GDM1 (cell line): ENCODE results near the gene NIBAN1.
A peak's percentile ranks its signal among the peaks of the same experiment; 100 is the strongest.
"Not testable (repeated sequence)": the region's sequence is repeated elsewhere in the genome, so short reads cannot be mapped to it uniquely, and the experiment has no call there.

ENCODE experiments used
- DNase-seq: peaks from one replicate; lab custom pipeline; 2025; lab: John Stamatoyannopoulos, UW

The NIBAN1 gene

GRCh38 chr1:184974056-184974836, at the start of gene NIBAN1:
Gene NIBAN1, minus strand, starts transcription at chr1:184974508. Its CDS starts 152 bp downstream, at chr1:184974356.
- peak; percentile 51 for DNase-seq

DNA sequence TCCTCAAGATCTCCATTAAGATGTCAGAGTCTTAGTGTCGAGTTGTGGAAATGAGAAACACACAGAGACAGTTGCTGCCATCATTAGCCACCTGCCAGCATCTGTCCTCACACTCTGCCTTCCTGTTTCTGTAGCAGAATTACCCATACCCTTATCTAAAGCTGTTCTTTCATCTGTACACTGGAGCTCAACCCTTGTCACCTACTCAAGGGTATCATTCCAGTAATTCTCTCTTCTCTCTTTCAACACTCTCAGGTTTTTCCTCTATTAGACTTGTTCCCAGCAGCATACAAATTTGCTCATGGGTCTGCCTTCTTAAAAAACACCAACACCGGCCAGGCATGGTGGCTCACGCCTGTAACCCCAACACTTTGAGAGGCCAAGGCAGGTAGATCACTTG, 43.7 kb upstream of the NIBAN1 start:
- no peak for DNase-seq

DNA sequence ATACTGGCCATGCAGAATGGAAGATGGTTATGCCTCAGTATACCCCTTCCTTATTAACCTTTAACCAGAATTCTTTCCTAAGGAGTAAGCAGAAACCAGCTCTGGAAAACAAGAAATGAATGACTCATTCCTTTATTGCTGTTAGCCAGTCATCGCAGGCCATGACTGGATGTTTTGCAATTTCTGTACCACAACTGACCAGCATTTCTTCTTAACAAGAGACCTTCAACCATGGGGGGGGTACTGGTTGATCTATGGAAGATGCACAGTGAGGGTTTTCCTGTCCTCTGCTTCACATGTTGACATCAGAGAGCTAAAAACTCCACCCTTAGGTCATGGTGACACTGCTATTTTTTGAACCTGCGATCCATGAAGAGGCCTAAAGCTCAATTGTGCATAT, 43.0 kb upstream of the NIBAN1 start:
- no peak for DNase-seq

DNA sequence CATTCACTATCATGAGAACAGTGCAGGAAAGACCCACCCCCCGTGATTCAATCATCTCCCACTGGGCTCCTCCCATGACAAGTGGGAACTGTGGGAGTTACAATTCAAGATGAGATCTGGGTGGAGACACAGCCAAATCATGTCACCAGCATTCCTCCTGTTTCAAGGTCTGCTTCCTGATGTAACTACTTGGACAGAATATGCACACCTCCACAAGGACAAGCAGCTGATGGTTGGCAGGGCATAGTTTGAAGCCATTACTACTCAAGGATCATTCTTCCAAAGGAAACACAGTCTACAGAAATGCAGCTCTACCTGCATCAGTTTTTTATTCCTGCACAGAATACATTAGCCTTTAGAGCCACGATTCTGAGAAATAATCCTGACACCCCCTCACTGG, 42.6 kb upstream of the NIBAN1 start:
- no peak for DNase-seq

DNA sequence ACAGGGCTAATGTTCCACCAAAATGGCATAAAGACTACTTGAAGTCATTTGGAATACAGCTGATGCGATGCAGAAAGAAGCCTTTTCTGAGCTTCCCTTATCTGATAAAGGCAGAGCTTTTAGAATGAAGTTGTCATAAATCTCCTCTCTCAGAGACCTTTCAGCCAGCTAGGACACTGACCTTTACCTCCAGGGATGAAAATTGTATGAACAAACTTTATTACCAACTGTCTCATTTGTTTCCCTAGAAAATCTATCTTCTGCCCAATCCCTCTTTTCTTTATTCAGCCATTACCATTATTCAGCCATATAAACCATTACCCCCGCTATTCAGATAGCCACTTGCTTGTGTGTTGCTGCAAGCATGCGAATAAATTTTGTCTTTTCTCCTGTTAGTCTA, 41.3 kb upstream of the NIBAN1 start:
- DNase-seq: no peak

- no peak for DNase-seq
These were observed 40.6 kb upstream of the NIBAN1 start for GRCh38 chr1:185014941-185015340.

DNA sequence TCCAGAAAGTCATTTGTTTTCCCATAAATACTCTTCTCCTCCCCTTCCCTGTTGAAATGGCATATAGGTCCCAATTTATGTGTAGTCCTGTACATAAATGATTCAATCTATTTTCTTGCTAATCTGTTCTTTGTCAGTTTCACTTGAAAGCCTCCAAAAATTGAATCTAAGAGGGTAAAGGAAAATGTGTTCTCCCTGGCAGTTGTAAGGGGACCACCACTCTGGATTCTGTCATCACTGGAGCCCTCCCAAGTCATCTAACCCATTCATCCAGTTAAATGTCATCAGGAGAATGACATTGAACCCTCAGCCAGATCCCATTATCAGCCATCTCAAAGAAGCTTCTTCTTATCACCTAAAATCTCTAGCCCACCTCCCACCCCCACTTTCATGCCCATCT, 36.1 kb upstream of the NIBAN1 start:
- DNase-seq: no peak

GRCh38 chr1:185008838-185009237, 34.5 kb upstream of the NIBAN1 start:
- no peak for DNase-seq

DNA sequence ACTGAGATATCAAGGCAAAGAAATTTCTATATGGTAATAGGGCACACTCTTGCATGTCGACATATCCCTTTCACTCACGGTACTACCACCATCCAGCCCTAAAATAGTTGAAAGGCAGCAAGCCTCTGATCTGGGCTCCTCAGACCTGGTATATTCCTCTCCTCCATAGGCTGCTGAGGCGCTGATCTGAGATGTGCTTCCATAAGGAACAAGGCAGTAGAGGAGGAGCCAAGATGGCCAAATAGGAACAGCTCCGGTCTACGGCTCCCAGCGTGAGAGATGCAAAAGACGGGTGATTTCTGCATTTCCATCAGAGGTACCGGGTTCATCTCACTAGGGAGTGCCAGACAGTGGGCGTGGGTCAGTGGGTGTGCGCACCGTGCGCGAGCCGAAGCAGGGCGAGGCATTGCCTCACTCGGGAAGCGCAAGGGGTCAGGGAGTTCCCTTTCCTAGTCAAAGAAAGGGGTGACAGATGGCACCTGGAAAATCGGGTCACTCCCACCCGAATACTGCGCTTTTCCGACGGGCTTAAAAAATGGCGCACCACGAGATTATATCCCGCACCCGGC, 27.1 kb upstream of the NIBAN1 start:
- not testable (repeated sequence) for DNase-seq

GRCh38 chr1:184999974-185000373, 25.7 kb upstream of the NIBAN1 start:
- DNase-seq: not testable (repeated sequence)

GRCh38 chr1:184994301-184994700, 20.0 kb upstream of the NIBAN1 start:
- no peak for DNase-seq

DNA sequence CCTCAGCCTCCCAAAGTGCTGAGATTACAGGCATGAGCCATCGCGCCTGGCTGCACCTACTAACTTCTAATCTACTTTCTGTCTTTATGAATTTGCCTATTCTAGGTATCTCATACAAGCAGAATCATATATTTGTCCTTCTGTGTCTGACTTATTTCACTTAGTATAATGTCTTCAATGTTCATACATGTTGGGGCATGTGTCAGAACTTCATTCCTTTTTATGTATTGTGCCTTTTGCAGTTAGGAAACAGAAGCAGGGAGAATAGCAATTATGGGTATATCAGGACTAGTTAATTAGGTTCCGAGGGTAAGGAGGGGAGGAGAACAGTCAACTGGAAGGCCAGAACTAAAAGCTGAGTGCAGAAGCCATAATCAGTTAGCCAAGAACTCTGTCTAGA, 18.0 kb upstream of the NIBAN1 start:
- no peak for DNase-seq

GRCh38 chr1:184990204-184990603, 15.9 kb upstream of the NIBAN1 start:
- no peak for DNase-seq

GRCh38 chr1:184988506-184988905, 14.2 kb upstream of the NIBAN1 start:
- no peak for DNase-seq

DNA sequence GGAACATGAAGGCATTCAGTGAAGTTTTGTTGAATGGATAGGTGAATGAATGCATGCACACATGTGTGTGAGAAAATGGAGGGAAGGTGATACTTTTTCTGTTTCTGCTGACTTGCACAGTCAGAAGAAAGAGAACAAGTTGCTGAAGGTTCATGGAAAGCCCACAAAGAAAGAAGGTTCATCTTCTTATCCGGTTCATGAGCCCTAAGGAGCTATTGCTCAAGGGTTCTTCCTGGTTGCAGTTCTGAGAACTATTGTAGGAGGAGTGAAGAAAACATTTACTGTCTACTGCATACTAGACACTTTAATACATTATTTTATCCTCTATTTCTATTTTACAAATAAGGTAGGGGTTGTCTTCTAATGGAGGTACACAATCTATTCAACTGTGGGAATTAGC, 13.4 kb upstream of the NIBAN1 start:
- no peak for DNase-seq

- DNase-seq: peak; percentile 30
These were observed 11.9 kb upstream of the NIBAN1 start for GRCh38 chr1:184986250-184986649.

GRCh38 chr1:184982002-184982954, 8.0 kb upstream of the NIBAN1 start:
- DNase-seq: peak; percentile 54

GRCh38 chr1:184980726-184981125, 6.4 kb upstream of the NIBAN1 start:
- no peak for DNase-seq

DNA sequence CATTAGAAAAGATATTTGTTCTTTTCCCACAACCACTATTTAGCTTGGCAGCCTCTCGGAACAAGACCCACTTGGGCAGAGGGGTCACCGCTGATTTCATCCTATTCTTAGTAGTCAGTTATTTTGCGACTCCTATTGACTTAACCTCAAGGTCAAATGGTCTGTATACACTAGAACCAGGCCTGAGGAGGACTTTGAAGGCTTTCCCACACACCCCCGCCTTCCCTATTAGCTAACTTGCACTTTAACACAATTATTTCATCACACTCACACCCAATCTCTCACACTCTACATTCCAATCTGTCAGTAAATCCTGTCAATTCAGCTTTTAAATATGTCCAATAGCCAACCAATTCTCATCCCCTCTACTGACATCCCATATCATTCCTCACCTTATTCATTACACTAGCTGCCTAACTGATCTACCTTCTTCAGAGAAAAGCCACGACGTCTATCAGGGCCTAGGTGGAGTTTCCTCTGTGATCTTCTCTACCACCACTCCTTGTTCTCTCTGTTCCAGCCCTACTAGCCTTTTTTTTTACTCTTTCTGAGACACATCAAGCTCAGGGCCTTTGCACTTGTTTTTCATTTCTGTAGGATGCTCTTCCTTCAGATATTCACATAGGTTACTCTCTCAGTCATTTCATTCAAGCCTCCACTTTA, 1.0 kb upstream of the NIBAN1 start:
- DNase-seq: no peak

DNA sequence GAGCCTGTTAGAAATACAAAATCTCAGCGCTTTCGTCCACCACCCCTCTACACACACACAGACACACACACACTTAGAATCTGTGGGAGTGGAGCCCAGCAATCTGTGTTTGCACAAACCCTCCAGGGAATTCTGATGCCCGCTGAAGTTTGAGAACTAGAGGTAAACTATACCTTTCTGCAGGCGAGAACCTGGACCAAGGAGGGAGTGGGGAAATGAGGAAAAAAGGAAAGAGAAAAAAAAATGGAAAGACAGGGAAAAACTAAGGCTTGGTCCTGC, 468 bp upstream of the NIBAN1 start:
- no peak for DNase-seq

DNA sequence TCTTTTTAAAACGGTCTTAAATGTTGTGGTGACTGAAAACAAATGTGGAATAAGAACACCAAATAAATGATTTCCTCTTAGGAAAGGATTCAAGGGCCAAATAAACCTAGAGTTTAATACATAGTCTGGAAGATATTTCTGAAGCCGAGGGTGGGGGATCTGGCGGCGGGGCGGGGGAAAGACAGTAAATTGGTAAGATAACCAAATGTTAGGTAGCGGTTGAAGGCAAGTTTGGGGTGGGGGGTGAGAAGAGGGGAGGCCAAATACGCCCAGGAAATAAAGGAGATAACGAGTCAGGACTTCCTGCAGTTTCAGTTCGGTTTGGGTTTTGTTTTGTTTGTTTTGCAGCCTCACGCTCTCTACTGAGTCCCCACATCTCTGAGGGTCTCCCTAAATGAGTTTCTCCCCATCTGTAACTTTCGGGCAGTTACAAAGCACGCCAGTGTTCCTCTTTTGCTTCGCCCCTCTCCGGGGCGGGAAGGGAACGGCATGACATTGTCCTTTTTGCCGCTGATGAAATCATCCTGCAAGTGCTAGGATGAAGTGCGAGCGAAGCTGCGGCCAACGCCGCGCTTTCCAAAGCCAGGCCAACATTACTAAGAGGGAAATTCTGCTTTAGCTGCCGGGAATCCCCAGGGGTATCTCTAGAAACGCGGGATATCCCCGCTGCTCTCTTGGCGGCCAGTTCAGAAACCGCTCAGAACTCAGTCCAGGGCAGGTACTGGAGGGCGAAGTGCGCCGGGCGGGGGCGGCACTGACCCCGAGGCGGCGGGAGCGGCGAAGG, 844 bp downstream of the NIBAN1 start:
- DNase-seq: peak; percentile 40
